Stomach (tissue), 9 donors: Measurements from ENCODE around the gene PPP1R14B. TPM values are rescaled to one million over a fixed set of nuclear protein-coding genes. Genes with fewer than 3 reads are reported as not detected.

Source experiments
- DNase-seq, 2 donors: peaks; one replicate each; pipeline versions ENCODE4 v3.0.0 to v3.0.0-alpha.2; 2013 to 2019
- H3K27ac ChIP-seq, 5 donors: fragments of 200-600 bp in 4 of 5; sonication (generic) in 4 of 5; one replicate each; pipeline ENCODE4 v1.5.1; 2013 to 2019; ENCODE audit warnings: mild to moderate bottlenecking in 1 of 5, moderate library complexity in 1 of 5
- H3K27me3 ChIP-seq, 3 donors: fragments of 200-600 bp; sonication (generic); one replicate each; pipeline ENCODE4 v1.5.1; 2017 to 2019; ENCODE audit warnings: mixed run types in 1 of 3
- H3K36me3 ChIP-seq, 4 donors: fragments of 200-600 bp; sonication (generic); 1 replicate in 3 of 4; 2 replicates in 1 of 4; pipeline ENCODE4 v1.5.1; 2016 to 2019
- H3K4me1 ChIP-seq, 4 donors: fragments of 200-600 bp; sonication (generic); one replicate each; pipeline ENCODE4 v1.5.1; 2016 to 2019
- H3K4me3 ChIP-seq, 4 donors: fragments of 200-600 bp; sonication (generic) in 3 of 4; one replicate each; pipeline ENCODE4 v1.5.1; 2016 to 2019; ENCODE audit warnings: mild to moderate bottlenecking in 1 of 4
- H3K9me3 ChIP-seq, 4 donors: fragments of 200-600 bp; sonication (generic); one replicate each; pipeline ENCODE4 v1.5.1; 2016 to 2019
- CTCF ChIP-seq, 7 experiments: fragments of 450-650 bp in 4 of 7; fragments of 200-600 bp in 3 of 7; sonication (generic) in 3 of 7; IDR thresholded peaks; one replicate each; pipeline ENCODE4 v1.5.1; 2016 to 2019; ENCODE audit warnings: antibody characterized with exemption in 7 of 7, control low read depth in 2 of 7, mild to moderate bottlenecking in 1 of 7
- EP300 ChIP-seq: sonication (generic); formaldehyde crosslinking; IDR thresholded peaks from one replicate; pipeline ENCODE4 v1.6.1; 2017; ENCODE audit warnings: antibody characterized with exemption
- POLR2A ChIP-seq, 4 donors: fragments of 450-650 bp; IDR thresholded peaks; one replicate each; pipeline ENCODE4 v1.6.1; 2016; ENCODE audit warnings: antibody characterized with exemption in 4 of 4, control low read depth in 2 of 4, mild to moderate bottlenecking in 1 of 4, moderate library complexity in 1 of 4
- POLR2AphosphoS5 ChIP-seq, 3 donors: sonication (generic); formaldehyde crosslinking; IDR thresholded peaks; one replicate each; pipeline ENCODE4 v1.6.1; 2016; ENCODE audit warnings: antibody characterized with exemption in 3 of 3
- WGBS, 5 donors: extraction: QIAGEN DNeasy Blood & Tissue Kit in 3 of 5; methylation state at CpG; one replicate each; pipeline versions ENCODE4 v1.1.5 to v1.1.7; 2013 to 2018; 5-methylcytosine and 5-hydroxymethylcytosine counted together
- intact Hi-C: fragments of 100-400 bp; cut with DNase I; formaldehyde crosslinking; loops from one replicate; pipeline ENCODE4 v1.15.1; 2023; ENCODE audit warnings: low total_unique reads
- polyA plus RNA-seq, 3 donors: library from polyadenylated mRNA; stranded (reverse); fragments of 200-250 nt; gene quantifications; one replicate each; pipeline ENCODE4 v1.2.3, GENCODE V29; 2013
- total RNA-seq, 5 donors: library from RNA; depleted of rRNA; stranded (reverse); fragments of >200 nt; gene quantifications; one replicate each; pipeline versions ENCODE4 v1.1.0 to v1.2.3, GENCODE V29; 2014 to 2016
- donor health status: healthy with polysubstance abuse.
- donor health status: Bipolar disorder and iron deficiency.
- donor health status: healthy.

PPP1R14B gene
- total and polyA plus RNA-seq, 8 donors = 39.3 to 234 (median 77.6) TPM

- peaks cover 17 to 50% (median 46%) of the 10 kb centered on the region in 4 donors for H3K4me1 ChIP-seq
- intact Hi-C loops = no loop called here
- TF ChIP-seq POLR2A (IDR thresholded peaks at IDR 0.05) (no peak), POLR2AphosphoS5 (IDR thresholded peaks at IDR 0.05) (no peak), EP300 (no peak), CTCF (IDR thresholded peaks at IDR 0.05) (no peak)
These were observed 35.4 kb upstream of the PPP1R14B start for GRCh38 chr11:64281957-64282770.

GRCh38 chr11:64278576-64279190 lies 31.9 kb upstream of the PPP1R14B start:
- WGBS, 5 donors = 80 to 88% (median 84%) methylated on average over 8 of the region's 8 CpGs
- no peak overlapping the region for H3K27ac ChIP-seq
- DNase-seq = no peak
- H3K4me3 ChIP-seq = no peak overlapping the region
- TF ChIP-seq EP300 = no peak
- H3K36me3 ChIP-seq = peaks cover 16 to 67% (median 62%) of the 10 kb centered on the region in 4 donors
- no peaks in the 10 kb centered on the region for H3K27me3 ChIP-seq
- peaks cover 7 to 45% (median 43%) of the 10 kb centered on the region in 4 donors for H3K4me1 ChIP-seq
- no peaks in the 10 kb centered on the region for H3K9me3 ChIP-seq
- intact Hi-C loops = no loop called here

More at GRCh38 chr11:64281957-64282770, 35.4 kb upstream of the PPP1R14B start:
- WGBS, 5 donors = 94 to 95% (median 94%) methylated on average over 22 of the region's 22 CpGs
- Histone ChIP-seq H3K9me3 (no peaks in the 10 kb centered on the region), H3K4me3 (no peak overlapping the region), H3K36me3 (peaks cover 11 to 44% (median 39%) of the 10 kb centered on the region in 4 donors), H3K27me3 (no peaks in the 10 kb centered on the region), H3K27ac (no peak overlapping the region)
- no peak for DNase-seq

- no peak for TF ChIP-seq EP300
- TF ChIP-seq POLR2AphosphoS5 (IDR thresholded peaks at IDR 0.05) = no peak
- TF ChIP-seq POLR2A (IDR thresholded peaks at IDR 0.05) = no peak
- Histone ChIP-seq H3K4me1 (peaks cover 8 to 45% (median 40%) of the 10 kb centered on the region in 4 donors), H3K9me3 (no peaks in the 10 kb centered on the region), H3K4me3 (no peak overlapping the region), H3K27ac (peak overlapping the region in 4 of 5 donors; percentile 24 to 53 (median 33)), H3K27me3 (no peaks in the 10 kb centered on the region), H3K36me3 (peaks cover 15 to 60% (median 55%) of the 10 kb centered on the region in 4 donors)
- intact Hi-C loops = no loop called here
- WGBS, 5 donors = 58 to 71% (median 65%) methylated on average over 12 to 17 of the region's 17 CpGs
- peak in 1 of 2 donors; percentile 56 for DNase-seq
These were observed 30.1 kb upstream of the PPP1R14B start for GRCh38 chr11:64276653-64277431.

GRCh38 chr11:64275841-64276240 lies 29.1 kb upstream of the PPP1R14B start:
- Histone ChIP-seq H3K9me3 (no peaks in the 10 kb centered on the region), H3K4me3 (no peak overlapping the region), H3K27me3 (no peaks in the 10 kb centered on the region), H3K4me1 (peaks cover 12 to 41% (median 40%) of the 10 kb centered on the region in 4 donors), H3K36me3 (peaks cover 13 to 51% (median 47%) of the 10 kb centered on the region in 4 donors), H3K27ac (peak overlapping the region in 3 of 5 donors; percentile 18 to 96 (median 33))
- no peak for DNase-seq
- intact Hi-C loops = no loop called here
- 55 to 70% (median 59%) methylated on average over 1 to 2 of the region's 2 CpGs for WGBS, 5 donors
- TF ChIP-seq POLR2A (IDR thresholded peaks at IDR 0.05) (no peak), CTCF (IDR thresholded peaks at IDR 0.05) (no peak), EP300 (no peak), POLR2AphosphoS5 (IDR thresholded peaks at IDR 0.05) (no peak)
